SK-N-SH (cell line): ENCODE measurements around the gene ASIC3. TPM values are rescaled to one million over a fixed set of nuclear protein-coding genes. Genes with fewer than 3 reads are reported as not detected.

Experiments
- CTCF ChIA-PET: fragments of 300-600, 350-600 bp; formaldehyde crosslinking; extraction: SDS; loops from one replicate; lab custom pipeline; 2021; lab: Yijun Ruan, JAX
- POLR2A ChIA-PET: fragments of 350-600 bp; sonication (Branson Sonifier 250); formaldehyde crosslinking; extraction: SDS; loops from one replicate; lab custom pipeline; 2020; ENCODE audit warnings: antibody characterized with exemption, inconsistent platforms; lab: Yijun Ruan, JAX
- DNase-seq: peaks from one replicate; pipeline ENCODE4 v3.0.0; 2012
- H2AFZ ChIP-seq: fragments of 200-600 bp; sonication (generic); 2 replicates; pipeline ENCODE4 v1.8.1; 2016; ENCODE audit warnings: antibody characterized with exemption, mild to moderate bottlenecking, low read depth
- H3F3A ChIP-seq: fragments of 200-600 bp; sonication (generic); replicated peaks from 2 replicates; pipeline ENCODE3; 2016; ENCODE audit warnings: antibody characterized with exemption, mild to moderate bottlenecking; ENCODE audit not compliant: insufficient read depth
- H3K27ac ChIP-seq, 2 experiments: fragments of 200-500 bp in 1 of 2; fragments of 200-600 bp in 1 of 2; sonication (Bioruptor generic) in 1 of 2; sonication (generic), shearing (Covaris generic) in 1 of 2; 2 replicates each; pipeline versions ENCODE4 v1.5.1 to v1.6.1; 2014 to 2016; ENCODE audit warnings: low read depth in 2 of 2, inconsistent platforms in 1 of 2, low read length in 1 of 2, mild to moderate bottlenecking in 1 of 2, mixed read lengths in 1 of 2
- H3K27me3 ChIP-seq: fragments of 200-600 bp; sonication (generic), shearing (Covaris generic); 2 replicates; pipeline ENCODE4 v1.6.1; 2016; ENCODE audit warnings: mixed run types; ENCODE audit not compliant: insufficient read depth
- H3K36me3 ChIP-seq, 2 experiments: fragments of 200-500 bp in 1 of 2; fragments of 200-600 bp in 1 of 2; sonication (Bioruptor generic) in 1 of 2; sonication (generic) in 1 of 2; replicated peaks in 1 of 2; 2 replicates each; pipeline versions ENCODE3 to v1.5.1; 2014 to 2016; ENCODE audit warnings: low read length in 1 of 2, mild to moderate bottlenecking in 1 of 2; ENCODE audit not compliant: insufficient read depth in 2 of 2, control insufficient read depth in 1 of 2
- H3K4me1 ChIP-seq, 2 experiments: fragments of 200-500 bp in 1 of 2; fragments of 200-600 bp in 1 of 2; sonication (Bioruptor generic) in 1 of 2; sonication (generic), shearing (Covaris generic) in 1 of 2; 2 replicates each; pipeline versions ENCODE4 v1.5.1 to v1.6.1; 2014 to 2016; ENCODE audit warnings: low read depth in 1 of 2, low read length in 1 of 2, mixed run types in 1 of 2; ENCODE audit not compliant: insufficient read depth in 2 of 2, control insufficient read depth in 1 of 2
- H3K4me2 ChIP-seq: fragments of 200-600 bp; sonication (generic), shearing (Covaris generic); 2 replicates; pipeline ENCODE4 v1.6.1; 2017; ENCODE audit warnings: mixed run types
- H3K4me3 ChIP-seq, 2 experiments: fragments of 200-500 bp in 1 of 2; fragments of 200-600 bp in 1 of 2; sonication (Bioruptor generic) in 1 of 2; sonication (generic), shearing (Covaris generic) in 1 of 2; 2 replicates each; pipeline versions ENCODE4 v1.5.1 to v1.8.1; 2014 to 2016; ENCODE audit warnings: low read depth in 2 of 2, inconsistent platforms in 1 of 2, low read length in 1 of 2, mild to moderate bottlenecking in 1 of 2, mixed read lengths in 1 of 2, moderate library complexity in 1 of 2
- H3K79me2 ChIP-seq: fragments of 200-600 bp; sonication (generic); 2 replicates; pipeline ENCODE4 v1.8.1; 2017; ENCODE audit warnings: mild to moderate bottlenecking; ENCODE audit not compliant: insufficient read depth
- H3K9ac ChIP-seq: fragments of 200-600 bp; sonication (generic); 2 replicates; pipeline ENCODE4 v1.6.1; 2017; ENCODE audit warnings: mixed run types
- H3K9me2 ChIP-seq: fragments of 200-600 bp; sonication (generic); 2 replicates; pipeline ENCODE4 v1.6.1; 2017; ENCODE audit warnings: mixed run types
- H3K9me3 ChIP-seq: fragments of 200-600 bp; sonication (generic); 2 replicates; pipeline ENCODE4 v1.6.1; 2017; ENCODE audit warnings: mixed run types, mild to moderate bottlenecking, moderate library complexity
- H4K20me1 ChIP-seq: fragments of 200-600 bp; sonication (generic); 2 replicates; pipeline ENCODE4 v1.6.1; 2017; ENCODE audit warnings: mild to moderate bottlenecking, mixed run types; ENCODE audit not compliant: insufficient read depth
- CHD2 ChIP-seq: fragments of 150-350 bp; IDR thresholded peaks from 2 replicates; pipeline ENCODE4 v1.6.1; 2018; ENCODE audit warnings: low read length; ENCODE audit not compliant: partially characterized antibody
- EP300 ChIP-seq, 2 experiments: IDR thresholded peaks; 2 replicates each; pipeline versions ENCODE4 v1.4.0 to v1.6.1; 2012; ENCODE audit warnings: borderline replicate concordance in 1 of 2, low read depth in 1 of 2, low read length in 1 of 2
- FOSL2 ChIP-seq: IDR thresholded peaks from 2 replicates; pipeline ENCODE4 v1.4.0; 2012; ENCODE audit warnings: low read depth, mild to moderate bottlenecking, moderate library complexity, borderline replicate concordance
- GABPA ChIP-seq: IDR thresholded peaks from 2 replicates; pipeline ENCODE4 v1.4.0; 2012; ENCODE audit warnings: low read depth, mild to moderate bottlenecking
- GATA2 ChIP-seq: sonication (generic); formaldehyde crosslinking; IDR thresholded peaks from 2 replicates; pipeline ENCODE4 v1.5.0; 2020; ENCODE audit warnings: mild to moderate bottlenecking, missing genetic modification reagents
- POLR2AphosphoS5 ChIP-seq: IDR thresholded peaks from 2 replicates; pipeline ENCODE4 v1.6.1; 2012; ENCODE audit warnings: low read depth, low read length
- RAD21 ChIP-seq: IDR thresholded peaks from 2 replicates; pipeline ENCODE4 v1.6.1; 2012; ENCODE audit warnings: mild to moderate bottlenecking, low read length
- RFX5 ChIP-seq: IDR thresholded peaks from 2 replicates; pipeline ENCODE4 v1.6.1; 2012; ENCODE audit warnings: mild to moderate bottlenecking, improper control_type of control experiment, low read length
- SIN3A ChIP-seq: IDR thresholded peaks from 2 replicates; pipeline ENCODE4 v1.6.1; 2012; ENCODE audit warnings: low read depth, mild to moderate bottlenecking, low read length, moderate library complexity, borderline replicate concordance
- SMC3 ChIP-seq: IDR thresholded peaks from 2 replicates; pipeline ENCODE4 v1.6.1; 2012; ENCODE audit warnings: low read depth, low read length, improper control_type of control experiment
- TCF12 ChIP-seq: IDR thresholded peaks from 2 replicates; pipeline ENCODE4 v1.4.0; 2012
- WGBS: methylation state at CpG from one replicate; pipeline ENCODE4 v1.1.6; 2017; ENCODE audit warnings: low lambda C conversion rate; 5-methylcytosine and 5-hydroxymethylcytosine counted together
- polyA plus RNA-seq, 3 experiments: library from polyadenylated mRNA; depleted of rRNA; stranded (reverse); fragments of >200 nt; gene quantifications; 2 replicates each; pipeline ENCODE4 v1.2.3, GENCODE V29; 2012
- TF ChIP-seq, protein P1 (sequence below): IDR thresholded peaks from 2 replicates; pipeline ENCODE4 v1.6.1; 2012; ENCODE audit warnings: mild to moderate bottlenecking, low read depth, low read length, moderate library complexity
- TF ChIP-seq, protein P2 (sequence below): fragments of 150-350 bp; IDR thresholded peaks from 2 replicates; pipeline ENCODE4 v1.6.1; 2017; ENCODE audit warnings: antibody characterized with exemption, low read length, low read depth, borderline replicate concordance
- TF ChIP-seq, protein P3 (sequence below): IDR thresholded peaks from 2 replicates; pipeline ENCODE4 v1.4.0; 2012; ENCODE audit warnings: low read depth, borderline replicate concordance

ASIC3 gene
- polyA plus RNA-seq, 1 of the 3 experiments (the other 2 are of a cell fraction) = 4.5 TPM

DNA sequence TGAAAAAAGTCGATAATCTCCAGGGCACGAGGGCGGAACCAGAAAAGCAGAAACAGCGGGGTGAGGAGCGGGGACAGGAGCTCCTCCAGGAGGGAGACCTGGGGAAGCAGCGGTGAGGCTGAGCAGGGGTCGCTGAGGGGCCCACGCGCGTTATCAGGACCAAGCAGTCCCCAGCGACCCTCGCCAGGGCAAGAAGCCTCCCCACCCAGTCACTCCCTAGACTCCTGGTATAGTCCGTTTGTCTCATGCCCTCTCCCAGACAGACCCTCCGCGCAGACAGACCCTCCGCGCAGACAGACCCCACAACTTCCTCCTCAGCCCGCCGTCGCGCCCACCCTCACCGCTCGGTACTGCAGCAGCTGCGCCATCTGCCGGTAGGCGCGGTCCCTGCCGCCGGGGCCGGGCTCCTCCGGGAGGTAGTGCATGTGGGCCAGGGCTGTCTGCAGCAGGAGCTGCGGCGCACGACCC is 30.3 kb upstream of the ASIC3 start (continued):
- TF ChIP-seq RAD21 (peak; percentile 73), SIN3A (peak; percentile 11; the same call in 1 of the 2 replicates), GATA2 (CRISPR knock-in tag) (peak; percentile 66; the same call in 1 of the 2 replicates), GABPA (no peak), RFX5 (no peak)
- TF ChIP-seq, protein P1, sequence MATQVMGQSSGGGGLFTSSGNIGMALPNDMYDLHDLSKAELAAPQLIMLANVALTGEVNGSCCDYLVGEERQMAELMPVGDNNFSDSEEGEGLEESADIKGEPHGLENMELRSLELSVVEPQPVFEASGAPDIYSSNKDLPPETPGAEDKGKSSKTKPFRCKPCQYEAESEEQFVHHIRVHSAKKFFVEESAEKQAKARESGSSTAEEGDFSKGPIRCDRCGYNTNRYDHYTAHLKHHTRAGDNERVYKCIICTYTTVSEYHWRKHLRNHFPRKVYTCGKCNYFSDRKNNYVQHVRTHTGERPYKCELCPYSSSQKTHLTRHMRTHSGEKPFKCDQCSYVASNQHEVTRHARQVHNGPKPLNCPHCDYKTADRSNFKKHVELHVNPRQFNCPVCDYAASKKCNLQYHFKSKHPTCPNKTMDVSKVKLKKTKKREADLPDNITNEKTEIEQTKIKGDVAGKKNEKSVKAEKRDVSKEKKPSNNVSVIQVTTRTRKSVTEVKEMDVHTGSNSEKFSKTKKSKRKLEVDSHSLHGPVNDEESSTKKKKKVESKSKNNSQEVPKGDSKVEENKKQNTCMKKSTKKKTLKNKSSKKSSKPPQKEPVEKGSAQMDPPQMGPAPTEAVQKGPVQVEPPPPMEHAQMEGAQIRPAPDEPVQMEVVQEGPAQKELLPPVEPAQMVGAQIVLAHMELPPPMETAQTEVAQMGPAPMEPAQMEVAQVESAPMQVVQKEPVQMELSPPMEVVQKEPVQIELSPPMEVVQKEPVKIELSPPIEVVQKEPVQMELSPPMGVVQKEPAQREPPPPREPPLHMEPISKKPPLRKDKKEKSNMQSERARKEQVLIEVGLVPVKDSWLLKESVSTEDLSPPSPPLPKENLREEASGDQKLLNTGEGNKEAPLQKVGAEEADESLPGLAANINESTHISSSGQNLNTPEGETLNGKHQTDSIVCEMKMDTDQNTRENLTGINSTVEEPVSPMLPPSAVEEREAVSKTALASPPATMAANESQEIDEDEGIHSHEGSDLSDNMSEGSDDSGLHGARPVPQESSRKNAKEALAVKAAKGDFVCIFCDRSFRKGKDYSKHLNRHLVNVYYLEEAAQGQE = no peak

DNA sequence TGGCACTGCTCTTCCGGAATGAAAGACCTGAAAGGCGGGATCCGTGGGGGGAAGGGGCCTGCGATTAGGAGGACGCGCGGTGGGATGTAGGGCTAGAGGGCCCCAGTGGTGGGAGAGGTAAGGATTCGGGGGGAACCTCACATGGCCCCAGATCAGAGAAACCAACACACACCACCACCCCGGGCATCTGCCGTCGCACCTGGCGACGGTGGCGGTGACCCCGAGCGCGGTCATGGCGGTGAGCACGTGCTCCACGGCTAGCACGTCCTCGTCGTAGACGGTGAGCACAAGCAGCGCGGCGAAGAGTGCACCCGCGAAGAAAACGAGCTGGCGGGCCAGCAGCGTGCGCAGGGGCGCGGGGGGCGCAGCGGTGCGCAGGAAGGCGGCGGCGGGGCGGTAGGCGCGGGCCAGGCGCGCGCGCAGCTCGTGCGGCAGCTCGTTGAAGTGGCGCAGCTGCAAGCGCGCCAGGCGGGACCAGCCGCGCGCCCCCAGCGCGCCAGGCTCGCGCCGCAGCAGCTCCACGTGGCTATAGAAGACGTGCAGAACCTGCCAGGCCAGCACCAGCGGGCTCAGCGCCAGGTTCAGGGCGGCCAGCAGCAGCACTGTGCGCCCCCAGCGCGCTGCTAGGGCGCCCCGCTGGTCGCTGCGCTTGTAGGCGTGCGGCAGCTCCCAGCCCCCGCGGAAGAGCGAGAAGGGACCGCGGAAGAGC is 29.8 kb upstream of the ASIC3 start:
- no peaks in the 10 kb centered on the region for H3K9me3 ChIP-seq
- no peaks in the 10 kb centered on the region for H3K36me3 ChIP-seq
- WGBS = 45% methylated on average over 56 of the region's 82 CpGs
- peaks cover 15% of the 10 kb centered on the region; the same call in 1 of the 2 replicates for H3K27me3 ChIP-seq
- no peaks in the 10 kb centered on the region for H4K20me1 ChIP-seq
- H3K9me2 ChIP-seq = no peaks in the 10 kb centered on the region
- H3K4me3 ChIP-seq = peak overlapping the region; percentile 28 to 34; a peak in 2 of 4 replicates
- no peak overlapping the region for H3K9ac ChIP-seq
- no peak overlapping the region for H2AFZ ChIP-seq
- H3F3A ChIP-seq = no peaks in the 10 kb centered on the region
- ChIA-PET POLR2A (interaction anchor here (0.7 to 1.3 kb wide), 5 partner anchors 9 to 120 kb away, joined by 3 to 10 read pairs (median 3); partner anchors contain the start of gene ABCB8), CTCF (interaction anchor here (0.5 to 8.3 kb wide), 72 partner anchors 9 to 656 kb away, joined by 3 to 107 read pairs (median 4); partner anchors contain the start of genes ABCB8, ABCF2, FASTK and GBX1)
- H3K4me2 ChIP-seq = peak overlapping the region; percentile 70; the same call in 1 of the 2 replicates
- no peaks in the 10 kb centered on the region for H3K79me2 ChIP-seq
- DNase-seq = no peak
- H3K27ac ChIP-seq = no peak overlapping the region; a peak in 1 of 4 replicates
- H3K4me1 ChIP-seq = peaks cover 0 to 23% of the 10 kb centered on the region in 2 experiments; a peak in 1 of 4 replicates
- TF ChIP-seq CHD2 (peak; percentile 41), SMC3 (no peak)

DNA sequence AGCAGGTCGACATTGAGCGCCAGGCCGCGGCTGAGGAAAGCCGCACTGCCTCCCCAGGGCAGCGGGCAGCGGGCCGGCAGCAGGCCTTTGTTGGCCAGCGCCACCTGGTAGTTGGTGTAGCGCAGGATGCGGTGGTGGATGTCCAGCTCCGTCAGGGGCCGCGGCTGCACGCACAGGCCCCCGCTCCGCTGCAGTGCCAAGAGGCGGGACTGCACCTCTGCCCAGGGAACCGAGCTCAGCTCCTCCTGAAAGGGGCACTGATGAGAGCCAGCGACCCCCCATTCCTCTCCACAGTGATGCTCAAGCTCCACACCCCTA is 29.2 kb upstream of the ASIC3 start:
- WGBS = 80% methylated on average over 11 of the region's 20 CpGs
- POLR2A ChIA-PET = interaction anchor here (1.1 kb wide), 1 partner anchor 9 kb away, joined by 10 read pairs; the partner anchor contains the start of gene ABCB8
- no peak overlapping the region for H3K4me2 ChIP-seq

More for the DNA sequence above, 29.2 kb upstream of the ASIC3 start:
- H3F3A ChIP-seq = no peaks in the 10 kb centered on the region
- no peaks in the 10 kb centered on the region for H4K20me1 ChIP-seq
- no peak overlapping the region for H3K9ac ChIP-seq
- no peaks in the 10 kb centered on the region for H3K9me2 ChIP-seq
- H3K4me3 ChIP-seq = no peak overlapping the region
- no peak overlapping the region for H2AFZ ChIP-seq
- peaks cover 15% of the 10 kb centered on the region; the same call in 1 of the 2 replicates for H3K27me3 ChIP-seq
- no peaks in the 10 kb centered on the region for H3K36me3 ChIP-seq
- no peaks in the 10 kb centered on the region for H3K9me3 ChIP-seq
- TF ChIP-seq SMC3 = no peak
- TF ChIP-seq FOSL2 = no peak
- no peak for TF ChIP-seq TCF12
- no peak for TF ChIP-seq POLR2AphosphoS5
- TF ChIP-seq, protein P2, sequence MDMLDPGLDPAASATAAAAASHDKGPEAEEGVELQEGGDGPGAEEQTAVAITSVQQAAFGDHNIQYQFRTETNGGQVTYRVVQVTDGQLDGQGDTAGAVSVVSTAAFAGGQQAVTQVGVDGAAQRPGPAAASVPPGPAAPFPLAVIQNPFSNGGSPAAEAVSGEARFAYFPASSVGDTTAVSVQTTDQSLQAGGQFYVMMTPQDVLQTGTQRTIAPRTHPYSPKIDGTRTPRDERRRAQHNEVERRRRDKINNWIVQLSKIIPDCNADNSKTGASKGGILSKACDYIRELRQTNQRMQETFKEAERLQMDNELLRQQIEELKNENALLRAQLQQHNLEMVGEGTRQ = no peak
- no peak for TF ChIP-seq CHD2
- TF ChIP-seq, protein P3, sequence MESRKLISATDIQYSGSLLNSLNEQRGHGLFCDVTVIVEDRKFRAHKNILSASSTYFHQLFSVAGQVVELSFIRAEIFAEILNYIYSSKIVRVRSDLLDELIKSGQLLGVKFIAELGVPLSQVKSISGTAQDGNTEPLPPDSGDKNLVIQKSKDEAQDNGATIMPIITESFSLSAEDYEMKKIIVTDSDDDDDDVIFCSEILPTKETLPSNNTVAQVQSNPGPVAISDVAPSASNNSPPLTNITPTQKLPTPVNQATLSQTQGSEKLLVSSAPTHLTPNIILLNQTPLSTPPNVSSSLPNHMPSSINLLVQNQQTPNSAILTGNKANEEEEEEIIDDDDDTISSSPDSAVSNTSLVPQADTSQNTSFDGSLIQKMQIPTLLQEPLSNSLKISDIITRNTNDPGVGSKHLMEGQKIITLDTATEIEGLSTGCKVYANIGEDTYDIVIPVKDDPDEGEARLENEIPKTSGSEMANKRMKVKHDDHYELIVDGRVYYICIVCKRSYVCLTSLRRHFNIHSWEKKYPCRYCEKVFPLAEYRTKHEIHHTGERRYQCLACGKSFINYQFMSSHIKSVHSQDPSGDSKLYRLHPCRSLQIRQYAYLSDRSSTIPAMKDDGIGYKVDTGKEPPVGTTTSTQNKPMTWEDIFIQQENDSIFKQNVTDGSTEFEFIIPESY = no peak
- no peak for TF ChIP-seq EP300 (IDR thresholded peaks at IDR 0.05; ENCODE audit: borderline replicate concordance in 1 of 2, low read depth in 1 of 2, low read length in 1 of 2)
- H3K4me1 ChIP-seq = peaks cover 0 to 18% of the 10 kb centered on the region in 2 experiments; a peak in 1 of 4 replicates
- CTCF ChIA-PET = interaction anchor here (0.6 to 8.3 kb wide), 40 partner anchors 9 to 570 kb away, joined by 3 to 107 read pairs (median 6); partner anchors contain the start of genes ABCB8, FASTK, GIMAP8 and NOS3
- H3K27ac ChIP-seq = no peak overlapping the region
- no peak for DNase-seq
- H3K79me2 ChIP-seq = no peaks in the 10 kb centered on the region
